PC-9 (cell line): ENCODE data around the gene TUBG1.

Experiments used
- CTCF ChIP-seq: fragments of 200-600 bp; sonication (generic); conservative IDR thresholded peaks from 2 replicates; pipeline ENCODE4 v1.6.1; 2017; ENCODE audit warnings: mixed run types, antibody characterized with exemption, mild to moderate bottlenecking, moderate library complexity
- EZH2 ChIP-seq: fragments of 200-600 bp; sonication (generic); IDR thresholded peaks from 2 replicates; pipeline ENCODE4 v1.8.0; 2017; ENCODE audit warnings: antibody characterized with exemption, low read depth

GRCh38 chr17:42607769-42608168 is 1.7 kb upstream of the TUBG1 start:
- TF ChIP-seq CTCF, result no peak
- TF ChIP-seq EZH2, result no peak
